ENCODE measurements around the gene PLEKHG5. TPM values are rescaled to one million over a fixed set of nuclear protein-coding genes. Genes with fewer than 3 reads are reported as not detected.
"Not testable (repeated sequence)": the region's sequence is repeated elsewhere in the genome, so short reads cannot be mapped to it uniquely, and the experiment has no call there.

PLEKHG5 gene
- total and polyA plus RNA-seq, 2 experiments from 2014 or later = 9.6 to 34.8 TPM

- TF ChIP-seq CTCF (IDR thresholded peaks at IDR 0.05; ENCODE audit: low read depth, low read length) = no peak
- H3K27ac ChIP-seq = no peak overlapping the region
- H3K36me3 ChIP-seq = no peaks in the 10 kb centered on the region
- H3K4me3 ChIP-seq = peak overlapping the region; percentile 22
- no peaks in the 10 kb centered on the region for H3K4me1 ChIP-seq (ENCODE audit: low read depth)
- no peak for DNase-seq (ENCODE audit: low read depth in 1 of 2, low spot score in 1 of 2)
- H3K9me3 ChIP-seq (ENCODE audit: low read depth) = no peaks in the 10 kb centered on the region
- peaks cover 35% of the 10 kb centered on the region for H3K27me3 ChIP-seq
These were observed 44.8 kb downstream of the PLEKHG5 start for GRCh38 chr1:6446665-6447015.

- not testable (repeated sequence) for H3K36me3 ChIP-seq; H3K4me3 ChIP-seq; H3K9me3 ChIP-seq (ENCODE audit: low read depth); DNase-seq (ENCODE audit: low read depth in 1 of 2, low spot score in 1 of 2); H3K27ac ChIP-seq; H3K4me1 ChIP-seq (ENCODE audit: low read depth)
- H3K27me3 ChIP-seq = peaks cover 42% of the 10 kb centered on the region
These were observed 45.5 kb downstream of the PLEKHG5 start for GRCh38 chr1:6445929-6446328.

GRCh38 chr1:6445062-6445763 is 46.3 kb downstream of the PLEKHG5 start:
- DNase-seq (ENCODE audit: low read depth in 1 of 2, low spot score in 1 of 2) = peak; percentile 57 to 66
- peak; percentile 62 for TF ChIP-seq CTCF (IDR thresholded peaks at IDR 0.05; ENCODE audit: low read depth, low read length)
- Histone ChIP-seq H3K36me3 (no peaks in the 10 kb centered on the region), H3K27ac (no peak overlapping the region), H3K9me3 (ENCODE audit: low read depth) (no peaks in the 10 kb centered on the region), H3K27me3 (peaks cover 48% of the 10 kb centered on the region), H3K4me1 (ENCODE audit: low read depth) (no peaks in the 10 kb centered on the region), H3K4me3 (no peak overlapping the region)

GRCh38 chr1:6444377-6444776 is 47.1 kb downstream of the PLEKHG5 start:
- Histone ChIP-seq H3K9me3 (ENCODE audit: low read depth) (no peaks in the 10 kb centered on the region), H3K27me3 (peaks cover 50% of the 10 kb centered on the region), H3K27ac (no peak overlapping the region), H3K4me3 (no peak overlapping the region), H3K36me3 (no peaks in the 10 kb centered on the region), H3K4me1 (ENCODE audit: low read depth) (no peaks in the 10 kb centered on the region)
- TF ChIP-seq CTCF (IDR thresholded peaks at IDR 0.05; ENCODE audit: low read depth, low read length) = no peak
- no peak for DNase-seq (ENCODE audit: low read depth in 1 of 2, low spot score in 1 of 2)

- no peak for TF ChIP-seq CTCF (IDR thresholded peaks at IDR 0.05; ENCODE audit: low read depth, low read length)
- no peak for DNase-seq (ENCODE audit: low read depth in 1 of 2, low spot score in 1 of 2)
- no peaks in the 10 kb centered on the region for H3K9me3 ChIP-seq (ENCODE audit: low read depth)
- H3K4me3 ChIP-seq = no peak overlapping the region
- no peaks in the 10 kb centered on the region for H3K36me3 ChIP-seq
- no peaks in the 10 kb centered on the region for H3K4me1 ChIP-seq (ENCODE audit: low read depth)
- H3K27ac ChIP-seq = no peak overlapping the region
- H3K27me3 ChIP-seq = peaks cover 46% of the 10 kb centered on the region
These were observed 47.9 kb downstream of the PLEKHG5 start for GRCh38 chr1:6443339-6444115.

- H3K27me3 ChIP-seq = peaks cover 30% of the 10 kb centered on the region
- no peak overlapping the region for H3K27ac ChIP-seq
- no peak for DNase-seq (ENCODE audit: low read depth in 1 of 2, low spot score in 1 of 2)
- TF ChIP-seq CTCF (IDR thresholded peaks at IDR 0.05; ENCODE audit: low read depth, low read length) = no peak
- no peaks in the 10 kb centered on the region for H3K9me3 ChIP-seq (ENCODE audit: low read depth)
- H3K4me3 ChIP-seq = no peak overlapping the region
- no peaks in the 10 kb centered on the region for H3K4me1 ChIP-seq (ENCODE audit: low read depth)
- H3K36me3 ChIP-seq = no peaks in the 10 kb centered on the region
These were observed 49.9 kb downstream of the PLEKHG5 start for GRCh38 chr1:6441586-6441985.

Measured in cardiac muscle cell (in vitro differentiated cells and primary cell).